ENCODE measurements around the gene UBE2E1.
"Not testable (repeated sequence)": the region's sequence is repeated elsewhere in the genome, so short reads cannot be mapped to it uniquely, and the experiment has no call there.

The UBE2E1 gene

DNA sequence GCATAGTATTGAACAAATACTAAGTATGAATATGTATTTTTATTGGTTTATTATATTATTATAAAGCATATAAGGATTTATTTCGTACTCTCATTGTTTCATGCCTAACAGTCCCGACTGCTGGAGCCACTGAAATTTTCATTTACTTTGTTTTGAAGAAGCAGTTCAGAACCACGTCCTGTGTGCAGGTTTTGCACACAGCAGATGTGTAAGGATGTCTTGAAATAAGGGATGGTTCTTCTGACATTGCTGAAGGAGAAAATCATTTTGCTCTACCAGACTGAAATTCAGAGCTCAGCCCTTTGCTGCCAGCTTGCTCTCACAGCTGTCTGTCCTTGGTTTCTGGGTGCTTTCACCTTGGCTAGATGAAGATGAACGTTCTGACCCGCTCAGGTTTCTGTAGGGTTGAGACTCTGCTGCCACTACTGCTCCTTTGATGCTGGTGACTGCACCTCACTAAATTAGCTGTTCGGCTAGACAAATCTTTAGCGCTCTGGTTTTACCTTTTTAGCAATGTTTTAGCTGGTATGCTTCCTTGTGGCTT lies 54.2 kb downstream of the UBE2E1 start:
- no peak for DNase-seq

DNA sequence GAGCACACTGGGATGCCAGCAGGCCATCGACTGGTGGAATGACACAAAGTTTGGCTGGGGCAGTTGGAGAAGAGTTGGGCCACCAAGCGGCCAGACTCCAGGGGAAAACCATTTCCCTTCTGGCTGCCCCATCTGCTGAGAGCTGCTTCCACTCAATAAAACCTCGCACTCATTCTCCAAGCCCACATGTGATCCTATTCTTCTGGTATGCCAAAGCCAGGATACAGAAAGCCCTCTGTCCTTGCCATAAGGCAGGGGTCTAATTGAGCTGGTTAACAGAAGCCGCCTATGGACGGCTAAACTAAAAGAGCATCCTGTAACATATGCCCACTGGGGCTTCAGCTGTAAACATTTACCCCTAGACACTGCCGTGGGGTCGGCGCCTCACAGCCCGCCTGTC lies 55.9 kb downstream of the UBE2E1 start:
- no peak for DNase-seq

DNA sequence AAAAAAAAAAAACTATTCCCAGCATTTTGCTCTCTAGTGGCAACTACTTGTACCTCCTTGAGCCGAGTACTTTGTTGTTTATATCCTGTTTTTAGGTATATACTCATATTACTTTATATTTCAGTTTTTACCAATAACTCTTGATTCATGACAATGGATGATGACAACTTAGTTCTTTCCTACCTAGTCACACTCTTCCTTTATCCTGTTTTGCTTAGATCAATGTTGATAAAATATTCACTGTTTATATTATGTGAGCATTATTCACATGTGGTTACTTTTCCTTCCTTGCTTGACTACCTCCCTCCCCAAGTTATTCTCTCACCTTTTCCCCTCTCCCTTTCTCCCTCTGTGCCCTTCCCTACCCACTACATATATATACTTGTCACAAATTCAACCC lies 57.3 kb downstream of the UBE2E1 start:
- DNase-seq: no peak

DNA sequence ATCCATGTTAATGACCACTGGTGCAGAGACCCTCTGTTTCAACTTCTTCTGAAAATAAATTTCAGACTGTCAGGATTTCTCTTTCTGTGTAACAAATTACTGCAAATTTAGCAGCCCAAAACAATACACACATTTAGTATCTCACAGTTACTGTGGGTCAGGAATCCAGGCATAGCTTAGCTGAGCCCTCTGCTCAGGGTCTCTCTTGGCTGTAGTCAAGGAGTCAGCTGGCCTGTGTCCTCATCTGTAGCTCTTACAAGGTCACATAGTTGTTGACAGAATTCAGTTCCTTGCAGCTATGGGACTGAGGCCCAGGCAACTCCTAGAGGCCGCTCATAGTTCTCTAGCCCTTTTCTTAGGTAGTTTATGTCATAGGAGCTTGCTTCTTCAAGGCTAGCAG lies 59.2 kb downstream of the UBE2E1 start:
- DNase-seq: no peak

DNA sequence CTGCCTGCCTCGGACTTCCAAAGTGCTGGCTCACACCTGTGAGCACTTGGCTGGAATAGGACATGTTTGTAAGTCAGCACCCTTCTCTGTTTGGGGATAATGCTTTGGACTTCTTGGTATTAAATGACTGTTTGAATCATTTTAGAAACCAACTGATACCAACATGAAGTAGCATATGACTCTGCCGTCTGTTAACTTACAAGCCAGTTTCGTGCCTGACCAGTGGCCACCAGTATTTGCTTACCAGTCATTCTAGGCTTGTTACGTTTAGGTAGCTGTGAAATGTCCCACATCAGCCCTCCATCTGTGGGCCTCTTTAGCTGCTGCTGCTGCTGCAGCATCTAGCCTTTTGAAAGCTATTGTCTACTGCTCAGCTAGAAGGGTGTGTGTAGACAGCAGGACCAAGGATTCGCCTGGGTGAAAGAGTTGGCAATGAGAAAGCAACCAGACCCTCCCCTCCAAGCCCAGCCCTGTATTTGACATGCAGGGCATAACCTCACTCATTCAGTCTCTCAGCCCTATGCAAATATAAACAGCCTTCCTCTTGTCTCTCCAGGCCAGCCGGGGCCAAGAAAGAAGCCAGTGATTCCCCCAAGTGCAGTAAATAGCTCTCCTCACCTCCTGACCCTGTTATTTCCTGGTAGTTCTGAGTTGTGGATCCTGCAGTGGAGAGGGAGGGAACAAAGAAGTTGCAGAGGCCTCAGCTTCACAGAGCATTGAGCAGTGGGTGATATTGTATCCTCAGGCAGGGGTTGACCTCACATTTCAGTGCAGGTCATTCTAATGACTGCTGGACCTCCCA lies 60.0 kb downstream of the UBE2E1 start:
- DNase-seq: peak; percentile 22

DNA sequence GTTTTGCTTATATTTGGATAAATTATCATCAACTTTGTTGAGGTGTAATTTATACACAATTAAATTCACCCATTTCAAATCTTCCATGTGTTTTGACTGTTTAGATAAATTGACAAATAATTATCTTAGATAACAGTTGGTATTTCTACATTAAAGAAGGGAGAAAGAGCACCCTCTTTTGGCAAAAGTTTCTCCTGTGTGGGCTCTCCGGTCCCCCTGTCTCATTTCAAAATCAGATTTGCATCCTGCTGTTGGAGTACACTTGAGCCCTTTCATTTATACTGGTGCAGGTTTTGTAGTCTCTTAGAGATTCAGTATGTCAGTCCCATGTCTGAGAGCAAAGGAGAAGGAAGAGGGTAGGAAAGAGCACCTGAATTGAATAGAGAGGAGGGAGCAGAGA lies 61.6 kb downstream of the UBE2E1 start:
- no peak for DNase-seq

DNA sequence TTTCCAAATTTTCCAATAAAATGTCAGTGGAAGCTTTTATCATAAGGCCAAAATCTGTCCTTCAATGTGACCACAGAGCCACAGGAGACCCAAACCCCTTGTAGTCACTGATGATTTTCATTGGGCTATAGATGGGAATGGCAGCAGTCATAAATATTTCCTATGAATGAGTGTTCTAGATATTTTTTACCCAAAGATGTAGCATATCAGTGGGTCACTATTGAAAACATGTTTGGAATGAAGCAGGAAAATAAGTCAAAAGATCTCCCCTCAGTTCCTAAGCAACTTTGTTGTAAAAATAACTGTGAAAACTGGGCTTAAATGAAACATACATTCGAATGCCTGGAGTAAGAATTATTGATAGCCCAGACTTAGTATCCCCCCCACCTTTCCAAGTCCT lies 62.1 kb downstream of the UBE2E1 start:
- no peak for DNase-seq

DNA sequence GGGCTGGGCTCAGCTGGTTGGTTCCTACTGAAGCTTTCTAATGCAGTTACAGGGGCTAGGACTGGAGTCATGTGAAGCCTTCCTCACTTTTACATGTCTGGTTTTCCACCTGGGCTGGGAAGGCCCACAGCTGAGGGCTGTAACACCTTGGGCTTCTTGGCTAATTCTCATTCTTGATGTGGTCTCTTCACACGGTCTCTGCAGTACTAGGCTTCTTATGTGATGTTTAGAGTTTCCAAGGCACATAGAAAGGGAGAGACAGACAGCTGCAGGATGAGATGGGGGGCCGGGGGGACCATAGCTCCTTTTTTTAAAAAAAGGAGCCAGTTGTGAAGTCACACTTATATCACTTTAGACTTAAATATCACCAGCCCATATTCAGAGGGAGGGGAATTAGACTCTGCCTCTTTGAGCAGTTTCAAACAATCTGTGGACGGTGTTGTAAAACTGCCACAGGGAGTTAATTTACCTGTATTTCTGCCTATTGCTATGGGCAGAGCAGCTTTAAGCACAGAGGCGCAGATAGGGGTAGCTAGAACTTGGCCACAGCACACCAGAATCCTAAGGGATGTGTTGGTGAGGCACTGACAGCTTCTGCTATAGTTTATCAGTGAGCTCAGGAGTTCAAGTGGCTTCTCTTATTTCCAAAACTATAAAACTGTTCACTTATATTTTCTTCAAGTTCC lies 64.4 kb downstream of the UBE2E1 start:
- no peak for DNase-seq

DNA sequence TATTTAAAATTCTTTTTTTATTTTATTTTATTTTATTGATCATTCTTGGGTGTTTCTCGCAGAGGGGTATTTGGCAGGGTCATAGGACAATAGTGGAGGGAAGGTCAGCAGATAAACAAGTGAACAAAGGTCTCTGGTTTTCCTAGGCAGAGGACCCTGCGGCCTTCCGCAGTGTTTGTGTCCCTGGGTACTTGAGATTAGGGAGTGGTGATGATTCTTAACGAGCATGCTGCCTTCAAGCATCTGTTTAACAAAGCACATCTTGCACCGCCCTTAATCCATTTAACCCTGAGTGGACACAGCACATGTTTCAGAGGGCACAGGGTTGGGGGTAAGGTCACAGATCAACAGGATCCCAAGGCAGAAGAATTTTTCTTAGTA lies 64.9 kb downstream of the UBE2E1 start:
- DNase-seq: not testable (repeated sequence)

DNA sequence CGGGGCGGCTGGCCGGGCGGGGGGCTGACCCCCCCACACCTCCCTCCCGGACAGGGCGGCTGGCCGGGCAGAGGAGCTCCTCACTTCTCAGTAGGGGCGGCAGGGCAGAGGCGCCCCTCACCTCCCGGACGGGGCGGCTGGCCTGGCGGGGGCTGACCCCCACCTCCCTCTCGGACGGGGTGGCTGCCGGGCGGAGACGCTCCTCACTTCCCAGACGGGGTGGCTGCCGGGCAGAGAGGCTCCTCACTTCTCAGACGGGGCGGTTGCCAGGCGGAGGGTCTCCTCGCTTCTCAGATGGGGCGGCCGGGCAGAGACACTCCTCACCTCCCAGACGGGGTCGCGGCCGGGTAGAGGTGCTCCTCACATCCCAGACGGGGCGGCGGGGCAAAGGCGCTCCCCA lies 65.6 kb downstream of the UBE2E1 start:
- not testable (repeated sequence) for DNase-seq

DNA sequence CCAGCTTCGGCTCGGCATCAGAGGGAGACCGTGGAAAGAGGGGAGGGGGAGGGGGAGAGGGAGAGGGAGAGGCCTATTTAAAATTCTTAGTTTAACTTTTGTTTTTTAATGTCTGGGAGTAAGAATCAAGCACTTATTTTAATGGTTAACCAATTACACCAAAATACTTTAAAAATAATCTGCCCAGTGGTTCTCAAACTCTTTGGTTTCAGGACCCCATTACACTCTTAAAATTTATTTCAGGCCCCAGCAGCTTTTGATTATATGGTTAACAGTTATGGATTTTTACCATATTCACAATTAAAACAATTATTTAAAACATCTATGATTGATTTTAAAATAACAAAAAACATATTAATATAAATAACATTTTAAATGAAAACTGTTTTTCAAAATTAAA lies 66.6 kb downstream of the UBE2E1 start:
- no peak for DNase-seq

DNA sequence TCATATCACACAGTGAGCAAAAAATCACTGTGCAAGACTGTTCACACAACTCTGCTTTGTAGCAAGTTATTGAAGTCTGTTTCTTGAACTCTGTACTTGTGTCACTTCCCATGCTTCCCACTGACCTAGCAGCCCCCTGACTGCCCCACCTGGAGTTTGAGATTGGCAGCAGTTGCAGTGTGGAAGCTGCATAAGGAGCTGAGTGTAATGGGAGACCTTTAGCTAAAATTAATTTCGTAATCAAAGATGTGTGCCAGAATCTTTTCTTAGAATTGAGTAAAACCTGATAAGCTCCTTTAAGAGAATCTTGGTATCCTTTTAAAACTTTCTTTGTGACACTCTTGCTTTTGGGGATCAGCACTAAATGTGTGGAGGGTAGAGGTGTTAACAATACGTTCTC lies 68.2 kb downstream of the UBE2E1 start:
- DNase-seq: no peak

DNA sequence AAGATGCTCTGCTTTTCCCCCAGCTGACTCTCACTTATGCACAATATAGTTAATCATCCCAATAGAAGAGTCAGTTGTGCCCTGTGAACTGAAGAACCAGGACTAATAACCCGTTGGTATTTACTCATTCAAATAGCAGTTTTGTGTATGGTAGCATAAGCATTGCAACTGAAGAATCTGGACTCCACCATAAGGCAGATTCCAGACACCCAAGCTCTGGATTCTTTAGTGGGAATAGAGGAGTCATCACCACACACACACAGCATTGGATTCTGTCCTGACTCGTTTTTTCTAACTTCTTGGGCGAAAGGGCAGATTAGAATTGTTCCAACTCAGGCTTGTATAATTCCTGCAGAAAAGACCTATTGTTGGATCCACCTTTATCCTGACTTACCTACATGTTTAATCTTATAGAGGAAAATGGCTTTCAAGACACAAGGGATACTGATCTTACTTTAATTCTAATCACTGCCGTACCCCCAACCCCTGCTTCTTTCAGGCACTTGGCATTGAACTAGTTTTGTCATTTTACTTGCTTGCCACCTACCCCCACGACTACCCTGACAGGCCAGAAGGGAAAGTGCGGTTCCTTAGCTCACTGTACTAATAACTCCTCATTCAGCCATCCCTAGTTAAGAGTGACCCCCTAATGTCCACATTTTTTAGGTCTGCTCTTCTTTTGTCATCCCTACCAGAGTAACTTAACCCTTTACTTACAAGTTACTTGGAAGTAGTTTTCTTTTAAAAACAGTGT lies 68.8 kb downstream of the UBE2E1 start:
- no peak for DNase-seq

DNA sequence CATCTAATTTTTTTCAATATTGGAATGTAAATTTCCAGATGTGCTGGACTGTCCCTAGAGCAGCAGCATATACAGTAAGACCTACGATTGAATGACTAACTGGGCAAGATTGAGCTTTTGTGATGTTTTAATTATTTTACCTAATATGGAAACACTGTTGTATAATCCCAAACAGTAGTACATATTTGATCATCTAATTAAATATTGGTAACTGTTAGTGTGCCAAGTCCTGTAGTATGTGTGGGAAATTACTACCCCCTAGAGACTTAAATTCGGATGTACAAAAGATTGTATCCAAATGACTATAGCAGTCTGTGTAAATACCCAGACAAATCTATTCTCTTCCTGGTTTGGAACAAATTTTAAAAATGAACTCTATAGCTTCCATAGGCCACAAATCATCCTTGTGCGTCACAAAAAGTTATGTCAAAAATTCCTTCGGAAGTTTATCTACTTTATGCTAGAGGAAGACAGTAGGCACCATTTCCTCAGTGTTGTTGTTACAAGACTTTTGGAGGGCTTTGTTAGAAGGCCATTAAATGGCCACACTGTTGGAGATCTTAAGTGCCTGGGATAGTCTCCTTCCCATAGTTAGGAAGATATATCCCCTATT lies 69.5 kb downstream of the UBE2E1 start:
- DNase-seq: no peak

DNA sequence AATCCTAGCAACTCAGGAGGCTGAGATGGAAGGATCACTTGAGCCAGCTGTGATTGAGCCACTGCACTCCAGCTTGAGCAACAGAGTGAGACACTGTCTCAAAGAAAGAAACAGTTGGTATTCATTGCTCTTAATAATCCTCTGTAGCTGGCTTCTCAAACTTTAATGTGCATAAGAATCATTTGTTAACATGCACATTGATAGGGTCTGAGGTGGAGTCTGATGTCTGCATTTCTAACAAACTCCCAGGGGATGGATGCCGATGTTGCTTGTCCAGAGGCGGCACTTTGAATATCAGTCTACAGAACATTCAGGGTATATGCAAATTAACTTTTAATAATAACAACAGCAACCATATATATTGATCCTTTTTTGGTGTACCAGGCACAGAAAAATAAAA lies 71.2 kb downstream of the UBE2E1 start:
- DNase-seq: no peak

DNA sequence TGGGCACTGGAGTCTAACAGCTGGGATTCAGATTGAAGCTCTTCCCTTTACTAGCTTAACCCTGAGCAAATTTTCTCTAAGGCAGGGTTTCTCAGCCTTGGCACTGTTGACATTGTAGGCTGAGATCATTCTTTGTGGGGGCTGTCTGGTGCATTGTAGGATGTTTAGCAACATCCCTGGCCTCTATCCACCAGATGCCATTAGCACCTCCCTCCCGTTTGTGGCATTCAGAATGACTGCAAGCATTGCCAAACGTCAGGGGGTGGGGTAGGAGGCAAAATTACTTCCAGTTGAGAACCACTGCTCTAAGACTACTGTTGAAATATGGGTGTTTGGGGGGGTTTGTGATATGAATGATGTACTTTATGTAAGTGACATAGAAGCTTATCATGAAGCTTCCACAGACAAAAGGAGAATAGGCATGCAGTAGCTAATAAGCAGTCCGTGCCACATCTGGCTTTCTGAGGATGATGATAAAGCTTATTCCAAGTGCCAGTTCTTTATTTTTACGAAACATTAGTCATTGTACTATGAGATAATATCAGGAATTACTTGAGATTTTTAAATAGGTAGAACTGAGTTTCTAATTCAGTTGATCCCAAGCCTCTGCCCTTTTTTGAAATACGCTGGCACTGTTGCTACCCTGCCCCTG lies 71.7 kb downstream of the UBE2E1 start:
- DNase-seq: no peak

DNA sequence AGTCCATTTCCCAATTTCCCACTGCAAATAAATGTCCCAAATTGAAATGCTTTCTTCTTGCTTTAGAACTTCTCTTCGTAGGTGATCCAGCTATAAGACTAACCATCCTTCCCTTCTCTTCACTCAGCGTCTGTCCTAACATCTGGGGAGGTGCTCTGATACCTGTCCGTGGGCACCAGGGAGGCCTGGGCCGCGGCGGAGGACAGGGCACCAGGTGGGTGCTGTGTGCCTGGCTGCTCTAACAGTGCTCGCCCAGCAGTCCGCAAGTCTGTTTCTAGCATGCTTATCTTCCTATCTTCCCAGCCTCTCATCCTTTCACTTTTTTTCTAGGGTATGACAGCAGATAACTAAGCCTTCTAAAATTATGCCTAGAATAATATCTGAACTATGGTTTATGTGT lies 73.7 kb downstream of the UBE2E1 start:
- DNase-seq: no peak

DNA sequence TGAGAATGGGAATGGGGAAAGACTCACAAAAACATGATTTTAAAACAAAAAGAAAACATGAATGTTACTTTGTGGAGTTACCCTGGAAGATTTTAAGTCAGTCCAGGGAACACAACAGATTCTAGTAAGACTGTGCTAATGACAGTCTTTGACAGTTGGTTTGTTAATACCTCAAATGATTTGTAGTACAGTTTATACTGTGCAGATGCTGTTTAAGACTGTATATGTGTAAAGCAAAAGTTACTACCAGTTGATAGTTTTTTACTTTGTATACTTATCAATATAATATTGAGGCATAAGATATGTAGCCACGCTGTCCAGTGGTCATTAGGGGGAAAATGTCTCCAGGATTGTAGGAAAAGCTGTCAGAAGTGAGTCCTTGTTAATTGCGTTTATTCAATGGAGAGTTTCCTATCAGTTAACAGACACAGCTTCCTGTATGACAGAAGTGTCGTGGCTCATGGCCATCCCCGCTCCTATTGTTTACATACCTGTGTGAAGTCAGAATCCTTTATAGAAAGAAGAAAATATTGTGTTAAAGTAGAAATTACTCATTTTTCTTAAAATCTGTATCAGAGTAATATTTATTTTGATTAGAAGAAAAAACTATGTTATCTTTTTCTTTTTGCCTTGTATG lies 75.1 kb downstream of the UBE2E1 start:
- peak; percentile 17 for DNase-seq

DNA sequence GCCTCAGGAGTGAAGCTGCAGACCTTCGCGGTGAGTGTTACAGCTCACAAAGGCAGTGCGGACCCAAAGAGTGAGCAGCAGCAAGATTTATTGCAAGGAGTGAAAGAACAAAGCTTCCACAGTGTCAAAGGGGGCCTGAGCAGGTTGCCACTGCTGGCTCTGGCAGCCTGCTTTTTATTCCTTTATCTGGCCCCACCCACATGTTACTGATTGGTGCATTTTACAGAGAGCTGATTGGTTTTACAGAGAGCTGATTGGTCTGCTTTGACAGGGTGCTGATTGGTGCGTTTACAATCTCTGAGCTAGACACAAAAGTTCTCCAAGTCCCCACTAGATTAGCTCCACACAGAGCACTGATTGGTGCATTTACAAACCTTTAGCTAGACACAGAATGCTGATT lies 76.2 kb downstream of the UBE2E1 start:
- not testable (repeated sequence) for DNase-seq

DNA sequence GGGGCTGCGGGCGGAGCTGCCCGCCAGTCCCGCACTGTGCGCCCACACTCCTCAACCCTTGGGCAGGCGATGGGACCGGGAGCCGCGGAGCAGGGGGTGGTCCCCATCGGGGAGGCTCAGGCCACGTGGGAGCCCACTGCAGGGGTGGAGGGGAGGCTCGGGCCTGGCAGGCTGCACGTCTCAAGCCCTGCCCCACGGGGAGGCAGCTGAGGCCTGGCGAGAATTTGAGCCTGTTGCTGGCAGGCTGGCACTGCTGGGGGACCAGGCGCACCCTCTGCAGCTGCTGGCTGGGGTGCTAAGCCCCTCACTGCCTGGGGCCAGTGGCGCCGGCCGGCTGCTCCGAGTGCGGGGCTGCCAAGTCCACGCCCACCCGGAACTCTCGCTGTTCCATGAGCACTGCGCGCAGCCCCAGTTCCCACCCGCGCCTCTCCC lies 76.7 kb downstream of the UBE2E1 start:
- DNase-seq: no peak

DNA sequence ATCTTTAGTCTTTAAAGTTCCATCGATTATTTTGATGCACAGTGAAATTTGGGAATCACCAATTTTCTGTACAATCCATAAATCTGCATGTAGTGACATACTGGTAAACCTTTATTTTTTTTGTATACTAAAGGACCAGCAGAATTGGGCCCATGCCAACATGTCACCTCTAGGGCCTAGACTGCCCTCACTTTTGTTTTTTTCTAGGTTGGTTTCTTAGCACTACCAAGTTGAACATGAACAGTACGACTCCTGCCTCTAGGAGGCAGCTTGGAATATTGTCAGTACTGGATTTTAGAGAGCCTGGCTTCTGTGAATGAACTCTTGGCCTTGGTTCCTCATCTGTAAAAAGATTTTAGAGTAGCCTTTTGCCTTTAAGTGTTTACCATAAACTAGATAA lies 78.7 kb downstream of the UBE2E1 start:
- DNase-seq: no peak

DNA sequence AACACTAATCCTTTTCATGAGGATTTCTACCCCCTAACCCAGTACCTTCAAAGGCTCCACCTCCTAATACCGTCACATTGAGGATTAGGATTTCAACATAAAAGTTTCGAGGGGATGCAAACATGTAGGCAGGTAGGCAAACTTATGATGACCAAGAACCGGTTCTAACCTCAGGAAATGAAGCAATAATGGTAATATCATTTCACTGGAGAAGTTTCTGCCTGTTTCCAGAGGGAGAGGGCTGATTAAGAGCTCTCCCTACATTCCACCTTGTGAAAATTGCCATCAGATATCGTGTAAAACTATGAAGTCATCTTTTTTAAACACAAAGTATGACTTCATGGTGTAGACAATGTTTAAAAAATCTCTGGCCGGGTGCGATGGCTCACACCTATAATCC lies 79.5 kb downstream of the UBE2E1 start:
- no peak for DNase-seq

Measured in NCI-H510A treated with DMSO at 0.1 percent for 48 hours (cell line).